Measurements from ENCODE around the gene GREB1. TPM values are rescaled to one million over a fixed set of nuclear protein-coding genes. Genes with fewer than 3 reads are reported as not detected.
A peak's percentile ranks its signal among the peaks of the same experiment; 100 is the strongest.

Gene GREB1
- total RNA-seq, 1 donor from 2014 or later: 30.8 TPM

DNA sequence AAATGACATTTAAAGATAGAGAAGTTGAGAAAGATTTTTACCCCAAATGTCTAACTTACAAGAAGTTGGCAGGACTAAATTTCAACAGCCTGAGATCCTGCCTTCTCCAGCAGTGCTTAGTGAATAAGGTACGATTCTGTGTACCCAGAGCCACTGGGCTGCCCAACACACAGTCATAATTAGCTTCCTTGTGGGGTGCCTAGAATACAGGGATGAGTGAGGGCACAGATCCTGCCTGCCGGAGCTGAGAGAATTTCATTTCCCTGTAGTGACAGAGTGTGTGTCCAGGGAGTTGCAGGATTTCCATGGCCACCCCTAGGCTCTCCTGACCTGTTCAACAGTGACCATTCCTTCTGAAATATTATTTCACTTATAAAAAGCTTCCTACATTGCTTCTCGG lies 27.0 kb downstream of the GREB1 start:
- Mint-ChIP-seq H3K9me3 (no peaks in the 10 kb centered on the region), H3K27ac (peak overlapping the region; percentile 96), H3K4me3 (no peak overlapping the region), H3K27me3 (ENCODE audit: insufficient read depth, low read depth) (peaks cover 6% of the 10 kb centered on the region), H3K36me3 (peaks cover 38% of the 10 kb centered on the region), H3K4me1 (peaks cover 68% of the 10 kb centered on the region)
- no peak overlapping the region for H3K4me3 ChIP-seq
- no peaks in the 10 kb centered on the region for H3K36me3 ChIP-seq
- H3K9me3 ChIP-seq (ENCODE audit: low read depth): no peaks in the 10 kb centered on the region
- no peaks in the 10 kb centered on the region for H3K27me3 ChIP-seq
- H3K4me2 ChIP-seq: no peak overlapping the region
- DNase-seq (ENCODE audit: low spot score): no peak
- peaks cover 46% of the 10 kb centered on the region for H3K4me1 ChIP-seq
- no peak overlapping the region for H2AFZ ChIP-seq (replicated peaks)
- no peak overlapping the region for H3K9ac ChIP-seq
- peaks cover 20% of the 10 kb centered on the region for H3F3A ChIP-seq (ENCODE audit: low read depth)
- TF ChIP-seq, protein P1, sequence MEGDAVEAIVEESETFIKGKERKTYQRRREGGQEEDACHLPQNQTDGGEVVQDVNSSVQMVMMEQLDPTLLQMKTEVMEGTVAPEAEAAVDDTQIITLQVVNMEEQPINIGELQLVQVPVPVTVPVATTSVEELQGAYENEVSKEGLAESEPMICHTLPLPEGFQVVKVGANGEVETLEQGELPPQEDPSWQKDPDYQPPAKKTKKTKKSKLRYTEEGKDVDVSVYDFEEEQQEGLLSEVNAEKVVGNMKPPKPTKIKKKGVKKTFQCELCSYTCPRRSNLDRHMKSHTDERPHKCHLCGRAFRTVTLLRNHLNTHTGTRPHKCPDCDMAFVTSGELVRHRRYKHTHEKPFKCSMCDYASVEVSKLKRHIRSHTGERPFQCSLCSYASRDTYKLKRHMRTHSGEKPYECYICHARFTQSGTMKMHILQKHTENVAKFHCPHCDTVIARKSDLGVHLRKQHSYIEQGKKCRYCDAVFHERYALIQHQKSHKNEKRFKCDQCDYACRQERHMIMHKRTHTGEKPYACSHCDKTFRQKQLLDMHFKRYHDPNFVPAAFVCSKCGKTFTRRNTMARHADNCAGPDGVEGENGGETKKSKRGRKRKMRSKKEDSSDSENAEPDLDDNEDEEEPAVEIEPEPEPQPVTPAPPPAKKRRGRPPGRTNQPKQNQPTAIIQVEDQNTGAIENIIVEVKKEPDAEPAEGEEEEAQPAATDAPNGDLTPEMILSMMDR (IDR thresholded peaks at IDR 0.05): no peak
- no peak for TF ChIP-seq EZH2 (IDR thresholded peaks at IDR 0.05)
- TF ChIP-seq EZH2phosphoT487 (IDR thresholded peaks at IDR 0.05): no peak
- no peak overlapping the region for H3K27ac ChIP-seq
- peaks cover 33% of the 10 kb centered on the region for H3K79me2 ChIP-seq (ENCODE audit: low read depth)
- H4K20me1 ChIP-seq (ENCODE audit: low read depth): peaks cover 62% of the 10 kb centered on the region

DNA sequence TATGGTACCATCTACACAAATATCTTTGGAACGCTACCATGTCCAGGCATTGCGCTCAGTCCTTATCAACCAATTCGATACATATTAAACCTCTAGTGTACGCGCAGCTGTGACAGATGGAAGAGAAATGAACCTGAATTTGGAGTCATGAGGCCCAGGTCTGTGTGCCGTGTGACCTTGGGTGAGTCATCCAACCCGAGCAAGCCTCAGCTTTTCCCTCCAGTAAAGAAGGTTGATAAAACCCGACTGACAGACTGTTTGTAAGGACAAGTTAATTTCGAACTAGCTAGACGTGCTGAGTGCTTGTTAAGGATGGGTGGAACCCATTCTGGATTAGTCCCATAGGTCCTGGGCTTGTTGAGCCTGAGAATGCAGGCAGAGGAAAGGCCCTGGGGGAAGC lies 28.2 kb downstream of the GREB1 start:
- H3K4me1 ChIP-seq: peaks cover 36% of the 10 kb centered on the region
- DNase-seq (ENCODE audit: low spot score): no peak
- peaks cover 20% of the 10 kb centered on the region for H3F3A ChIP-seq (ENCODE audit: low read depth)
- peaks cover 25% of the 10 kb centered on the region for H3K79me2 ChIP-seq (ENCODE audit: low read depth)
- peak overlapping the region; percentile 42 for H3K27ac Mint-ChIP-seq
- no peak overlapping the region for H3K9ac ChIP-seq
- no peaks in the 10 kb centered on the region for H3K9me3 Mint-ChIP-seq
- H4K20me1 ChIP-seq (ENCODE audit: low read depth): peaks cover 54% of the 10 kb centered on the region
- H3K4me3 ChIP-seq: no peak overlapping the region
- peaks cover 43% of the 10 kb centered on the region for H3K36me3 Mint-ChIP-seq
- no peaks in the 10 kb centered on the region for H3K27me3 ChIP-seq
- TF ChIP-seq EZH2 (IDR thresholded peaks at IDR 0.05) (no peak), EZH2phosphoT487 (IDR thresholded peaks at IDR 0.05) (no peak)
- TF ChIP-seq, protein P1 (IDR thresholded peaks at IDR 0.05): no peak
- H3K27me3 Mint-ChIP-seq (ENCODE audit: insufficient read depth, low read depth): peaks cover 6% of the 10 kb centered on the region
- H3K36me3 ChIP-seq: no peaks in the 10 kb centered on the region
- H3K4me3 Mint-ChIP-seq: no peak overlapping the region
- H3K4me2 ChIP-seq: no peak overlapping the region
- H2AFZ ChIP-seq (replicated peaks): no peak overlapping the region
- H3K9me3 ChIP-seq (ENCODE audit: low read depth): no peaks in the 10 kb centered on the region
- H3K27ac ChIP-seq: no peak overlapping the region
- peaks cover 58% of the 10 kb centered on the region for H3K4me1 Mint-ChIP-seq

DNA sequence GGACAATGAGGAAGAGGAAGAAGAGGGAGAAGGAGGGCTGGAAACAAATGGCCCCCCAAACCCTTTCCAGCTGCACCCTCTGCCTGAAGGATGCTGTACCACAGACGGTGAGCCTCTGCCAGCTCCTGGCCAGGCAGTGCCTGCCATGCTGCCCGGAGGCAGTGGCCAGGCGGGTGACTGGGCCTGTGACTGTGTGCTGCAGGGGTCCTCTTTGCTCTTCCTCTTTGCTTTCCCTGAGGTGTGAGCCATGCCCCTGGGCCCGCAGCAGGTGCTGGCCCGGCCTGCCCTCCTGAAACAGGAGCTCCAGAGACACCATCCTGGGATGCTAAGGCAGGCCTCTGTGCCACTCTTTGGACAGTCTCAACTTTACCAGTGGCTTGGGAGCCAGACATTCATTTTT lies 28.6 kb downstream of the GREB1 start:
- Histone ChIP-seq H3K27me3 (no peaks in the 10 kb centered on the region), H3K4me1 (peaks cover 34% of the 10 kb centered on the region), H3K79me2 (ENCODE audit: low read depth) (peaks cover 20% of the 10 kb centered on the region), H3K9ac (no peak overlapping the region), H3K9me3 (ENCODE audit: low read depth) (no peaks in the 10 kb centered on the region), H3F3A (ENCODE audit: low read depth) (peaks cover 20% of the 10 kb centered on the region), H3K4me2 (no peak overlapping the region), H3K4me3 (no peak overlapping the region), H4K20me1 (ENCODE audit: low read depth) (peaks cover 54% of the 10 kb centered on the region), H3K36me3 (no peaks in the 10 kb centered on the region), H2AFZ (replicated peaks) (no peak overlapping the region), H3K27ac (no peak overlapping the region)
- Mint-ChIP-seq H3K36me3 (peaks cover 42% of the 10 kb centered on the region), H3K27me3 (ENCODE audit: insufficient read depth, low read depth) (peaks cover 6% of the 10 kb centered on the region), H3K4me1 (peaks cover 53% of the 10 kb centered on the region), H3K9me3 (no peaks in the 10 kb centered on the region), H3K4me3 (no peak overlapping the region), H3K27ac (no peak overlapping the region)
- TF ChIP-seq, protein P1 (IDR thresholded peaks at IDR 0.05): no peak
- TF ChIP-seq EZH2 (IDR thresholded peaks at IDR 0.05) (no peak), EZH2phosphoT487 (IDR thresholded peaks at IDR 0.05) (no peak)
- no peak for DNase-seq (ENCODE audit: low spot score)
